Left lung (tissue), 10 donors: ENCODE measurements around the gene PPP6R1. TPM values are rescaled to one million over a fixed set of nuclear protein-coding genes. Genes with fewer than 3 reads are reported as not detected.
A peak's percentile ranks its signal among the peaks of the same experiment; 100 is the strongest.

Source experiments
- ATAC-seq: fragments of 200-7000 bp; cut with Tn5 transposase; one replicate; pipeline ENCODE4 v1.9.1; 2020; ENCODE audit warnings: moderate library complexity
- DNase-seq, 4 donors: peaks; one replicate each; pipeline ENCODE4 v3.0.0-alpha.2; 2013 to 2020
- H3K27ac ChIP-seq, 2 donors: fragments of 200-600 bp; sonication (generic) in 1 of 2; one replicate each; pipeline versions ENCODE4 v1.5.0 to v1.8.0; 2020 to 2021
- H3K27me3 ChIP-seq, 2 donors: fragments of 200-600 bp; sonication (generic) in 1 of 2; one replicate each; pipeline versions ENCODE4 v1.5.0 to v1.8.0; 2020 to 2021
- H3K36me3 ChIP-seq, 2 donors: fragments of 200-600 bp; sonication (generic) in 1 of 2; one replicate each; pipeline versions ENCODE4 v1.5.0 to v1.8.0; 2020 to 2021
- H3K4me1 ChIP-seq, 2 donors: fragments of 200-600 bp; one replicate each; pipeline ENCODE4 v1.8.0; 2021
- H3K4me3 ChIP-seq, 2 donors: fragments of 200-600 bp; sonication (generic) in 1 of 2; one replicate each; pipeline versions ENCODE4 v1.5.0 to v1.8.0; 2020 to 2021; ENCODE audit warnings: mild to moderate bottlenecking in 1 of 2
- H3K9me3 ChIP-seq, 2 donors: fragments of 200-600 bp; sonication (generic) in 1 of 2; one replicate each; pipeline versions ENCODE4 v1.5.0 to v1.8.0; 2020 to 2021
- intact Hi-C, 2 donors: fragments of 100-400 bp; cut with DNase I; formaldehyde crosslinking; loops; one replicate each; pipeline versions ENCODE4 v1.11.2 to v1.14.2; 2022
- polyA plus RNA-seq, 6 donors: library from polyadenylated mRNA; unstranded; fragments of 120-200 nt; gene quantifications; one replicate each; pipeline ENCODE4 v1.2.1, GENCODE V29; 2013; ENCODE audit not compliant: insufficient read length in 6 of 6
- total RNA-seq, 2 donors: library from RNA; stranded (reverse); fragmentation: NEBNext Ultra II Directional; extraction: Animal tissue kit (Norgen Biotek cat#: 25700); gene quantifications; one replicate each; pipeline ENCODE4 v1.2.1, GENCODE V29; 2021
- TF ChIP-seq, protein P1 (sequence below), 2 donors: fragments of 200-600 bp; sonication (generic) in 1 of 2; IDR thresholded peaks; one replicate each; pipeline versions ENCODE4 v1.5.0 to v1.8.0; 2021; ENCODE audit warnings: antibody characterized with exemption in 2 of 2
- donor health status: DM: no; HTN: yes; CAD: no.
- donor health status: DM: no; HTN: no; CAD: no.

PPP6R1 gene
- total and polyA plus RNA-seq, 8 donors: 33.4 to 81.8 (median 41.8) TPM

DNA sequence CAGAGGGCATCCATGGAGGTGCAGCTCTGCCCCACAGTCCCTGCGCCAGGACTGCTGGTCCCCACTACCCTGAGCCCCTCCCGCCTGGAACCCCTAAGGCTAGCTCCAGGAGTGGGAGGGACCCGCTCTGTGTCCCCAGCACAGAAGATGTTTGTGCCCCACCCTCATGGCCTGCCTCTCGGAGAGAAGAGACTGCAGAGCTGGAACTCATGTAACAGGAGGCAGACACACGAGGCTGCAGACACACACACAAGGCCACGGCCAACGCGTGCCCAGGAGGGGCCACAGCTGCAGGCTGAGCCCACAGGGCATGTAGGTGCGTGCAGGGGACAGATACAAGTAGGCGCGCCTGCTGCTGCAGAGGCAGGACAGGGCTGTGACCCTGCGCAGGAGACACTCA, 19.8 kb downstream of the PPP6R1 start:
- Histone ChIP-seq H3K4me3 (no peak overlapping the region), H3K36me3 (peaks cover 0 to 100% of the 10 kb centered on the region in 2 donors)

DNA sequence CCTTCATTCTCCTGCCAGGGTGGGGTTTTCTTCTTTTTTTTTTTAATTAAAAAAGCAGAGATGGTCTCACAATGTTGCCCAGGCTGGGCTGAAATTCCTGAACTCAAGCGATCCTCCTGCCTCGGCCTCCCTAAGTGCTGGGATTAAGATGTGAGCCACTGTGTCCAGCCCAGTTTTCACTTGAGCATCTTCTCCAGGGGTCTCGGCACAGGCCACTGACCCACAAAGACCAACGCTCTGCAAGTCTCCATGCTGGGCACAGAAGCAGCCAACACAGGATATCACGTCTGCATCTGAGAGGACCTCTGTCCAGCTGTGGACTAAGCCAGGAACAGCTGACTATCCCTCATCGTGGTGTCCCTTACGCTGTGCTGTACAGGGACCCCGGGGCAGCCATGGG, 20.8 kb downstream of the PPP6R1 start:
- DNase-seq (peak in 1 of 4 donors; percentile 23), ATAC-seq (no peak)
- Histone ChIP-seq H3K4me1 (no peaks in the 10 kb centered on the region), H3K9me3 (no peaks in the 10 kb centered on the region), H3K27me3 (no peaks in the 10 kb centered on the region), H3K36me3 (peaks cover 0 to 100% of the 10 kb centered on the region in 2 donors), H3K4me3 (no peak overlapping the region), H3K27ac (no peak overlapping the region)
- TF ChIP-seq, protein P1, sequence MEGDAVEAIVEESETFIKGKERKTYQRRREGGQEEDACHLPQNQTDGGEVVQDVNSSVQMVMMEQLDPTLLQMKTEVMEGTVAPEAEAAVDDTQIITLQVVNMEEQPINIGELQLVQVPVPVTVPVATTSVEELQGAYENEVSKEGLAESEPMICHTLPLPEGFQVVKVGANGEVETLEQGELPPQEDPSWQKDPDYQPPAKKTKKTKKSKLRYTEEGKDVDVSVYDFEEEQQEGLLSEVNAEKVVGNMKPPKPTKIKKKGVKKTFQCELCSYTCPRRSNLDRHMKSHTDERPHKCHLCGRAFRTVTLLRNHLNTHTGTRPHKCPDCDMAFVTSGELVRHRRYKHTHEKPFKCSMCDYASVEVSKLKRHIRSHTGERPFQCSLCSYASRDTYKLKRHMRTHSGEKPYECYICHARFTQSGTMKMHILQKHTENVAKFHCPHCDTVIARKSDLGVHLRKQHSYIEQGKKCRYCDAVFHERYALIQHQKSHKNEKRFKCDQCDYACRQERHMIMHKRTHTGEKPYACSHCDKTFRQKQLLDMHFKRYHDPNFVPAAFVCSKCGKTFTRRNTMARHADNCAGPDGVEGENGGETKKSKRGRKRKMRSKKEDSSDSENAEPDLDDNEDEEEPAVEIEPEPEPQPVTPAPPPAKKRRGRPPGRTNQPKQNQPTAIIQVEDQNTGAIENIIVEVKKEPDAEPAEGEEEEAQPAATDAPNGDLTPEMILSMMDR (IDR thresholded peaks at IDR 0.05): no peak
- intact Hi-C loops: no loop called here

More for the DNA sequence above, 19.8 kb downstream of the PPP6R1 start:
- no peaks in the 10 kb centered on the region for H3K27me3 ChIP-seq
- no peaks in the 10 kb centered on the region for H3K4me1 ChIP-seq
- intact Hi-C loops: no loop called here
- peak in 1 of 4 donors; percentile 54 for DNase-seq
- H3K27ac ChIP-seq: no peak overlapping the region
- TF ChIP-seq, protein P1 (IDR thresholded peaks at IDR 0.05): no peak
- ATAC-seq: no peak
- no peaks in the 10 kb centered on the region for H3K9me3 ChIP-seq

DNA sequence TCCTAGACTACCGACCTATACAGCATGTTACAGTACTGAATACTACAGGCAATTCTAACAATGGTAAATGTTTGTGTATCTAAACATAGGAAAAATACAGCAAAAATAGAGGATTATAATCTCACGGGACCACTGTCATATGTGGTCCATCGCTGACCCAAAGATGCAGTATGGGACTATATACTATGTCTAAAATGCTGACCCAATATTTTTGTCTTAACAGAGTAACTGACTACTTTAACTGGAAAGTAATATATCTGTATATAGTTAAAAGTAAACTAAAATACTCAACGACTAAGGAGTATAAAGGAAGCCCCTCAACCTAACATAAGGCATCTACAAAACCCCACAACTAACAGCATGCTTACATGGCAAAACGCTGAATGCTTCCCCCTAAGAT, 25.8 kb downstream of the PPP6R1 start:
- Histone ChIP-seq H3K9me3 (no peaks in the 10 kb centered on the region), H3K27me3 (no peaks in the 10 kb centered on the region), H3K36me3 (peaks cover 0 to 100% of the 10 kb centered on the region in 2 donors), H3K4me1 (no peaks in the 10 kb centered on the region), H3K27ac (no peak overlapping the region), H3K4me3 (no peak overlapping the region)
- ATAC-seq (no peak), DNase-seq (no peak)
- TF ChIP-seq, protein P1 (IDR thresholded peaks at IDR 0.05): no peak
- intact Hi-C loops: no loop called here

DNA sequence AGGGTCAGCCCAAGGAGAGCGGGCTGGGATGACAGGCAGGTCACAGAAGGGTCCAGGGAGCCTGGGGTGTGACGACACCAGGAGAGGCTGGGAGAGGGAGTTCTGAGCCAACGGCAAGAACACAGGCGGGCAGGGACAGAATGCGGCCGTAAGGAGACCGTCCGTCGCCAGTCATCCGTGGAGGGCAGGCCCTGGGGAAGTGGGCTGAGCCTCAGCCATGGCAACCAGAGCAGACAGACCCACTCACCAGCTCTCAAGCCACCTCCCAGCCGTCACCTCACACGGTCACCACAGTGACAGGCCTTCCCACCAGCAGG, 26.6 kb downstream of the PPP6R1 start:
- peak in 1 of 4 donors; percentile 43 for DNase-seq
- intact Hi-C loops: no loop called here
- H3K27me3 ChIP-seq: no peaks in the 10 kb centered on the region

DNA sequence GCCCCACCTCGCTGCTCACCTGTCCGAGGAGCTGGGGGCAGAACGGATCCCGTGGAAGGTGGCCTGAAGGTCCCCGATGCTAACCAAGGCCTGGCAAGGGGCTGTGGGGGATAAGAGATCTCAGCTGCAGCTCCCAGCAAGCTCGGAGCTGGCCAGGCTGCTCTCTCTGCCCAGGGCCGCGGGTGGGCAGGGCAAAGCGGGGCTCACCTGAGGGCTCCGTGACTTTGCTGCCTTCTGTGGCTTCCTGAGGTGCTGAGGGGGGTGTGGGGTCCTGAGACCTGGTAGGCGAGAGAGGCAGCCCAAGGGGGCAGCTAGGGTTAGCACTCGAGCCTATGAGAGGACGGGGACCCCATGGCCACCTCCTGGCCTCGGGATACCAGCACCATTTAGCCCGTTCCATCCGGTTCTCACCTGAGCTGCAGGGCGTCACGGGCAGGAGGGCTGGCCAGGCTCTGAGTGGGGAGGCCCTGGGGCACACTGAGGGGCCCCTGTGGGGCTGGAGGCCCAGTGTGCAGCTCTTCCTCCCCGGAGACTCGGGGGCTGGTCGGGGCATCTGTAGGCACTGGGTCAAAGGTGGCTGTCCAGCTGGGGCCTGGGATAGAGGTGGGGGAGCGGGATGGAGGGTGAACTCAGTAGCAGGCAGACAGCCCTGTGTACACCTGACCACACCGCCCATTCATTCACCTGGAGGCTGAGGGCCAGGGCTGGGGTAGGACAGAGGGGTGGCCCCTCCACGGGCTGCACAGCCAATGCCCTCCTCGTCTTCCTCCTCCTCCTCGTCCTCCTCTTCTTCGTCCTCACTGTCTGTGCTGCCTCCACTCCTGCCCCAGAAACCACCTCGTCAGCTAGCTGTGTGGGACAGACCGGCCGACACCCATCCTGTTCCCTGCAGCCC, 27.2 kb downstream of the PPP6R1 start:
- no peak overlapping the region for H3K27ac ChIP-seq
- H3K9me3 ChIP-seq: no peaks in the 10 kb centered on the region
- no peaks in the 10 kb centered on the region for H3K27me3 ChIP-seq
- no peak overlapping the region for H3K4me3 ChIP-seq
- H3K4me1 ChIP-seq: no peaks in the 10 kb centered on the region
- H3K36me3 ChIP-seq: peaks cover 0 to 100% of the 10 kb centered on the region in 2 donors
- intact Hi-C loops: no loop called here
- TF ChIP-seq, protein P1 (IDR thresholded peaks at IDR 0.05): no peak
- no peak for ATAC-seq
- DNase-seq: peak in 1 of 4 donors; percentile 41

More for the DNA sequence above, 26.6 kb downstream of the PPP6R1 start:
- Histone ChIP-seq H3K36me3 (peaks cover 0 to 100% of the 10 kb centered on the region in 2 donors), H3K4me1 (no peaks in the 10 kb centered on the region), H3K9me3 (no peaks in the 10 kb centered on the region), H3K27ac (no peak overlapping the region), H3K4me3 (no peak overlapping the region)
- no peak for ATAC-seq
- TF ChIP-seq, protein P1 (IDR thresholded peaks at IDR 0.05): no peak
